Parathyroid adenoma (tissue), 2 donors: ENCODE results near the gene ADPGK.

Experiments
- H2AFZ ChIP-seq: fragments of 300-600 bp; sonication (generic); one replicate; pipeline ENCODE4 v1.7.0; 2017; ENCODE audit warnings: antibody characterized with exemption, mild to moderate bottlenecking
- H3K27ac ChIP-seq: fragments of 300-600 bp; sonication (generic); one replicate; pipeline ENCODE4 v1.7.0; 2017
- H3K27me3 ChIP-seq: fragments of 300-600 bp; sonication (generic); one replicate; pipeline ENCODE4 v1.7.0; 2017; ENCODE audit warnings: low read length; ENCODE audit not compliant: control insufficient read depth, insufficient read depth
- H3K36me3 ChIP-seq: fragments of 300-600 bp; sonication (generic); one replicate; pipeline ENCODE4 v1.7.0; 2017; ENCODE audit warnings: low read length; ENCODE audit not compliant: control insufficient read depth, insufficient read depth
- H3K4me1 ChIP-seq: fragments of 300-600 bp; sonication (generic); one replicate; pipeline ENCODE4 v1.7.0; 2017; ENCODE audit warnings: control low read depth
- H3K4me2 ChIP-seq: fragments of 300-600 bp; sonication (generic); one replicate; pipeline ENCODE4 v1.7.0; 2017; ENCODE audit warnings: low read length
- H3K4me3 ChIP-seq: fragments of 300-600 bp; sonication (generic); one replicate; pipeline ENCODE4 v1.7.0; 2017; ENCODE audit warnings: low read depth, low read length
- H3K79me2 ChIP-seq: fragments of 300-600 bp; sonication (generic); one replicate; pipeline ENCODE4 v1.7.0; 2017; ENCODE audit warnings: control low read depth
- H3K9ac ChIP-seq: fragments of 300-600 bp; sonication (generic); one replicate; pipeline ENCODE4 v1.7.0; 2017; ENCODE audit warnings: mild to moderate bottlenecking
- H3K9me3 ChIP-seq: fragments of 300-600 bp; sonication (generic); one replicate; pipeline ENCODE4 v1.7.0; 2017; ENCODE audit warnings: low read length; ENCODE audit not compliant: control insufficient read depth
- CTCF ChIP-seq: fragments of 300-600 bp; sonication (generic); IDR thresholded peaks from one replicate; pipeline ENCODE4 v1.7.0; 2017; ENCODE audit warnings: antibody characterized with exemption, mild to moderate bottlenecking
- donor health status: primary hyperparathyroidism.

Gene ADPGK

DNA sequence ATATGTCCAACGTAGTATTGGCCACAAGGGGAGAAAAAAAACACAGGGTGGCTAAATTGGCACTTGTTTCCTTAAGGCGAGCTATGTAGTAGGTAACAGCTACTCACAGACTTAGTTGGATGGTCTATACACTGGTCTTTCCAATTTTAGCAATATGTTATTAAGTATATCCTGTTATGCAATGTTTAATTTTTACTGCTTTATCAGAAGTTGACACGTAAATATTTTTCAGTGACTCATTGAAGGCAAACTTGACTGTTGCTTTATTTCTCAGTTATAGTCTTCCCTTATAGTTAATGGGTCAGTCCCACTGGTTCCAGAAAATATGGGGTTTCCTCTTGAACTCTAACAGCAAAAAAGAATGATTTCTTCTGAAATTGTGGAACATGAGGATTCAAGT lies 46.5 kb downstream of the ADPGK start:
- H3K9me3 ChIP-seq = no peaks in the 10 kb centered on the region
- H2AFZ ChIP-seq = no peak overlapping the region
- no peaks in the 10 kb centered on the region for H3K79me2 ChIP-seq
- peaks cover 3% of the 10 kb centered on the region for H3K4me1 ChIP-seq
- no peaks in the 10 kb centered on the region for H3K36me3 ChIP-seq
- no peak overlapping the region for H3K4me2 ChIP-seq
- no peak overlapping the region for H3K4me3 ChIP-seq
- no peaks in the 10 kb centered on the region for H3K27me3 ChIP-seq
- TF ChIP-seq CTCF = no peak
- no peak overlapping the region for H3K9ac ChIP-seq
- no peak overlapping the region for H3K27ac ChIP-seq

DNA sequence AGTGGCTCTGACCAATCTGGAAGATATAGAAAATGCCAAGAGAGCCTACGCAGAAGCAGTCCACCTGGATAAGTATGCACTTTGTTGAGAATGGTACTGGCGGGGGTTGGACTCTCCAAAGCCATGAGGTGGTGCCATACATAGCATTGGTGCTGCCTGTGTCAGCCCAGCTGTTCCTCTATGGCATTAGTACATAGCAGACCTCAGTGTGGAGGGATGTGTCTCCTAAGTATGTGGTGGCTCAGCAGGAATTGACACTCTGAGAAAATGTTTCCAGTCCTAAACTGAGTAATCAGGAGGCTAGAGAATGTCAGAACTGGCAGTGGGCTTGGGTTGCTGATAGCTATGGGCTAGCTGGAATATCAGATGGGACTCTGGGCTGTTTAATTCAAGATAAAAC lies 48.4 kb downstream of the ADPGK start:
- no peaks in the 10 kb centered on the region for H3K36me3 ChIP-seq

DNA sequence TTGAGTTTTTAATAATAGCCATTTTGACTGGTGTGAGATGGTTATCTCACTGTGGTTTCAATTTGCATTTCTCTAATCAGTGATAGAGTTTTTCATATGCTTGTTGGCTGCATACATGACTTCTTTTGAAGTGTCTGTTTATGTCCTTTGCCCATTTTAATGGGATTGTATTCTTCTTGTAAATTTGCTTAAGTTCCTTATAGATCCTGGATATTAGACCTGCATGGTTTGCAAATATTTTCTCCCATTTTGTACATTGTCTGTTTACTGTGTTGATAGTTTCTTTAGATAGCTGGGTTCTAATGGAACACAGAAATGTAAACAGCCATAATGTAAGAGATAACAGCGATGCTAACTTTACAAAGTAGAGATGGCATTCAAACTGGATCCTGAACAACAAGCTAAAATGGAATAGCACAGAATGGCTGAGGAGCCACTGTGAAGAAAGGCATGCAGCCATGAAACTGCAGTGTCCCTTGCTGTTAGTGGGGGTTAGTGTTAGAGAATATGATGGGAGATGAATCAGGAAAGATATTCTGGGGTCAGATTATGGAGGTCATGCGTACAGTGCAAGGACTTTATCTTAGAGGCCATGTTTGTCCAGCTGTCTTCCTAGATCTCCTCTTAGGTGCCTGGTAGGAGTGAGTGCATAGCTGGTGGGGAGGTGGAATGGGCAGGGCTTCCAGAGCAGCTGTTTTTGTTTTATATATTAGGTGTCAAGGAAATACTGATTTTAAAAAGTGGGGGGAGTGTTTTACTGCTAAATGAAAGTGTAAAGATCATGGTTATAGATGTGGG lies 49.4 kb downstream of the ADPGK start:
- Histone ChIP-seq H3K27me3 (no peaks in the 10 kb centered on the region), H3K4me2 (no peak overlapping the region), H2AFZ (no peak overlapping the region), H3K4me1 (peaks cover 3% of the 10 kb centered on the region), H3K4me3 (no peak overlapping the region), H3K9ac (no peak overlapping the region), H3K9me3 (no peaks in the 10 kb centered on the region), H3K36me3 (no peaks in the 10 kb centered on the region), H3K27ac (no peak overlapping the region), H3K79me2 (no peaks in the 10 kb centered on the region)
- no peak for TF ChIP-seq CTCF

More for the DNA sequence above, 48.4 kb downstream of the ADPGK start:
- H3K27ac ChIP-seq = no peak overlapping the region
- peaks cover 3% of the 10 kb centered on the region for H3K4me1 ChIP-seq
- no peak for TF ChIP-seq CTCF
- H3K27me3 ChIP-seq = no peaks in the 10 kb centered on the region
- H3K4me3 ChIP-seq = no peak overlapping the region
- no peak overlapping the region for H3K9ac ChIP-seq
- H3K4me2 ChIP-seq = no peak overlapping the region
- H3K9me3 ChIP-seq = no peaks in the 10 kb centered on the region
- H3K79me2 ChIP-seq = no peaks in the 10 kb centered on the region
- no peak overlapping the region for H2AFZ ChIP-seq

DNA sequence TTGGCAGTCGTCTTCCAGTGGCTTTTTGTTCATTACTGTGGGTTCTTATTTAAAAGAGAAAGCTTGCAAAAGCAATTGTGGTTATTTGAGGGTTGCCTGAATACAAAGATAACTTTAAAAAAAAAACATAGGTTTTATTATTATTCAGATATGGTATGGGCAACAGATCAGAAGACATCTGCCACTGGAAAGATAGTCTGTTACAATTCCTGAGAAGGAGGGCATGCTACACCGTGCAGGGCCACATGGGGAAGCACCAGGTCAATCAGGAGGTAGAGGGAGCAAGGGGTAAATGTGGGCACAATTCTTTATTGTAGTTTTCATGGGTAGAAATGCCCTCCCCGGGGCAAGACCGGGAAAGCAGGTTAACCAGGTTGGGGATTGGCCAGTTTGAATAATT lies 51.0 kb downstream of the ADPGK start:
- no peaks in the 10 kb centered on the region for H3K9me3 ChIP-seq
- H3K4me1 ChIP-seq = no peaks in the 10 kb centered on the region
- H3K79me2 ChIP-seq = no peaks in the 10 kb centered on the region
- no peaks in the 10 kb centered on the region for H3K36me3 ChIP-seq
- TF ChIP-seq CTCF = no peak
- H2AFZ ChIP-seq = no peak overlapping the region
- H3K27ac ChIP-seq = no peak overlapping the region
- no peak overlapping the region for H3K9ac ChIP-seq
- no peak overlapping the region for H3K4me2 ChIP-seq
- no peak overlapping the region for H3K4me3 ChIP-seq
- H3K27me3 ChIP-seq = no peaks in the 10 kb centered on the region

DNA sequence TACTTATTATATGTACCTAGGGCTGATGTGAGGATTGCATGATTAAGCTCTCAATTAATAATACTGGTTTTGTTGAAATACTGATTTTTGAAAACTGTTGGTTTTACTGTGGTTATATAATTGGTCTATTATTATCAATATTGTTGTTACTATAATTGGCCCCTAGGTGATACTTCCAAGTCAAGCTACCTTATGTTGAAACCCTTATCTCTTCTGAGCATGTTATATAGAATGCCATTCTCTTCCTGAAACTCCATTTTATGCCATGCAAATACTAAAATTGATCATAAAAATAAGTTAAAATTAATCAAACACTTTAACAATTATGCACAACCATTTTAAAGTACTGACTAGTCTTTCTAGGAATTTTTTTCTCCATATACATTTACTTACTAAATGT lies 51.5 kb downstream of the ADPGK start:
- Histone ChIP-seq H3K9ac (no peak overlapping the region), H3K4me3 (no peak overlapping the region), H3K27me3 (no peaks in the 10 kb centered on the region), H3K36me3 (no peaks in the 10 kb centered on the region), H3K79me2 (no peaks in the 10 kb centered on the region), H3K9me3 (no peaks in the 10 kb centered on the region), H3K4me2 (no peak overlapping the region), H3K27ac (no peak overlapping the region), H2AFZ (no peak overlapping the region), H3K4me1 (no peaks in the 10 kb centered on the region)
- TF ChIP-seq CTCF = no peak
